ENCODE results near the gene RAB31. TPM values are rescaled to one million over a fixed set of nuclear protein-coding genes. Genes with fewer than 3 reads are reported as not detected.

The RAB31 gene
- total RNA-seq, 1 donor = 1.9 TPM

- peak in 2 of 3 donors; percentile 49 to 77 for DNase-seq (ENCODE audit: low read depth in 2 of 3, low spot score in 2 of 3)
These were observed 3.4 kb downstream of the RAB31 start for GRCh38 chr18:9711361-9712129.

GRCh38 chr18:9712130-9712577 lies 4.1 kb downstream of the RAB31 start:
- no peak for DNase-seq (ENCODE audit: low read depth in 2 of 3, low spot score in 2 of 3)

GRCh38 chr18:9712611-9713010 lies 4.5 kb downstream of the RAB31 start:
- DNase-seq (ENCODE audit: low read depth in 2 of 3, low spot score in 2 of 3) = no peak

GRCh38 chr18:9714266-9715087 lies 6.4 kb downstream of the RAB31 start:
- DNase-seq (ENCODE audit: low read depth in 2 of 3, low spot score in 2 of 3) = no peak

GRCh38 chr18:9715088-9715343 lies 6.9 kb downstream of the RAB31 start:
- no peak for DNase-seq (ENCODE audit: low read depth in 2 of 3, low spot score in 2 of 3)

GRCh38 chr18:9715978-9716774 lies 8.1 kb downstream of the RAB31 start:
- no peak for DNase-seq (ENCODE audit: low read depth in 2 of 3, low spot score in 2 of 3)

- no peak for DNase-seq (ENCODE audit: low read depth in 2 of 3, low spot score in 2 of 3)
These were observed 8.9 kb downstream of the RAB31 start for GRCh38 chr18:9716780-9717563.

GRCh38 chr18:9719421-9719981 lies 11.4 kb downstream of the RAB31 start:
- DNase-seq (ENCODE audit: low read depth in 2 of 3, low spot score in 2 of 3) = no peak

- DNase-seq (ENCODE audit: low read depth in 2 of 3, low spot score in 2 of 3) = no peak
These were observed 12.2 kb downstream of the RAB31 start for GRCh38 chr18:9720327-9720726.

- no peak for DNase-seq (ENCODE audit: low read depth in 2 of 3, low spot score in 2 of 3)
These were observed 13.9 kb downstream of the RAB31 start for GRCh38 chr18:9721893-9722550.

GRCh38 chr18:9722691-9723090 lies 14.6 kb downstream of the RAB31 start:
- no peak for DNase-seq (ENCODE audit: low read depth in 2 of 3, low spot score in 2 of 3)

- DNase-seq (ENCODE audit: low read depth in 2 of 3, low spot score in 2 of 3) = no peak
These were observed 16.9 kb downstream of the RAB31 start for GRCh38 chr18:9724797-9725585.

GRCh38 chr18:9726175-9726574 lies 18.1 kb downstream of the RAB31 start:
- no peak for DNase-seq (ENCODE audit: low read depth in 2 of 3, low spot score in 2 of 3)

- no peak for DNase-seq (ENCODE audit: low read depth in 2 of 3, low spot score in 2 of 3)
These were observed 18.8 kb downstream of the RAB31 start for GRCh38 chr18:9726936-9727335.

GRCh38 chr18:9730786-9731185 lies 22.7 kb downstream of the RAB31 start:
- DNase-seq (ENCODE audit: low read depth in 2 of 3, low spot score in 2 of 3) = no peak

- DNase-seq (ENCODE audit: low read depth in 2 of 3, low spot score in 2 of 3) = no peak
These were observed 23.3 kb downstream of the RAB31 start for GRCh38 chr18:9731380-9731779.

- no peak for DNase-seq (ENCODE audit: low read depth in 2 of 3, low spot score in 2 of 3)
These were observed 23.9 kb downstream of the RAB31 start for GRCh38 chr18:9732031-9732430.

GRCh38 chr18:9734189-9734588 lies 26.1 kb downstream of the RAB31 start:
- no peak for DNase-seq (ENCODE audit: low read depth in 2 of 3, low spot score in 2 of 3)

- DNase-seq (ENCODE audit: low read depth in 2 of 3, low spot score in 2 of 3) = peak in 2 of 3 donors; percentile 74 to 94
These were observed 27.1 kb downstream of the RAB31 start for GRCh38 chr18:9735238-9735637.

Measured in hematopoietic multipotent progenitor cell (in vitro differentiated cells).